Stimulated activated CD4-positive, alpha-beta T cell treated with anti-CD3 and anti-CD28 coated beads, Interleukin-15, amount 100 ng/mL, for 24 hours (primary cell): ENCODE data around the gene DOK3.

Experiments
- DNase-seq: peaks from one replicate; pipeline ENCODE4 v3.0.0-alpha.2; 2020

DOK3 gene, protein sequence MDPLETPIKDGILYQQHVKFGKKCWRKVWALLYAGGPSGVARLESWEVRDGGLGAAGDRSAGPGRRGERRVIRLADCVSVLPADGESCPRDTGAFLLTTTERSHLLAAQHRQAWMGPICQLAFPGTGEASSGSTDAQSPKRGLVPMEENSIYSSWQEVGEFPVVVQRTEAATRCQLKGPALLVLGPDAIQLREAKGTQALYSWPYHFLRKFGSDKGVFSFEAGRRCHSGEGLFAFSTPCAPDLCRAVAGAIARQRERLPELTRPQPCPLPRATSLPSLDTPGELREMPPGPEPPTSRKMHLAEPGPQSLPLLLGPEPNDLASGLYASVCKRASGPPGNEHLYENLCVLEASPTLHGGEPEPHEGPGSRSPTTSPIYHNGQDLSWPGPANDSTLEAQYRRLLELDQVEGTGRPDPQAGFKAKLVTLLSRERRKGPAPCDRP

DNA sequence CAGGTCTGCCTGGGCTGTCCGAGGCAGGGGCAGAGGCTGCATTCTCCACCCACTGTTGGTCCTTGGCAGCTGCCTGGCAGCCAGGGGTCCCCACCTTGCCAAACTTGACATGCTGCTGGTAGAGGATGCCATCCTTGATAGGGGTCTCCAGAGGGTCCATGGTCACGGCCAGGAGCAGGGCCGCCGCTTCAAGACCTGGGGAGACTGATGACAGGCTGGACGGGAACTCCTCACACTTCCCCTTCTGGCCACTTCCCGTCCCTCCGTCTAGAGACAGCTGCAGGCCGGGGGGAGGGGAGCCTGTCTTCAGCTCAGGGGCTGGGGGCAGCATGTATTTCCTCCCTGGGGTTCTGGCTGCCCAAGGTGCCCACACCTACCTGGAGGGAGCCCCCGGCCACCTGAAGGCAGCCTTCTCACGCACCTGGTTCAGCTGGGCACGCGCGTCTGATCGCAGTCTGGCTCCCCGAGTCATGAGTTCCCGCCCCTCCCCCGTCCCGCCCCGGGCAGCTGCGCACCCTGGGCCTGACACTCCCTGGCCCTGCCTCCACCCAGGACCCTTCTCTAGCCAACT, at the start of gene DOK3:
TSS of gene DOK3 (minus strand) at position 446 of the 571 bp plus-strand sequence. CDS start at position 160, 286 bp downstream.
- DNase-seq: peak; percentile 36

DNA sequence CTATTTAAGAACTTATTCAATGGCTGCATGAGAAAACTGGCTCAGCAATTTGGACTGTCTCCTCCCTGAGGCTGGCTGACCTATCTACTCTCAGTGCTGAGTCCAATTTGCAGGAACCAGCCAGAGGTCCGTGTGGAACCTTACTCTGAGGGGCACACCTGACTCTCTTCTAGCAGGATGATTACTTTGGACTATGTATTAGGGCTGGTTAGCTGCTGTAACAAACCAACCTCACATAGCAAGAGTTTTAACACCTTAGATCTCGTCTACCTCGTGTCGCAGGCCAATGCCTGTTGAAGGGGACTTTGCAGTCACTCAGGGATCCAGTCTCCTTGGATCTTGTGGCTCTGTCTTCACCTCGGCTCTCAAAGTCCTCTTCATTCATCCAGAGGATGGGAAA, 48.2 kb upstream of the DOK3 start:
- DNase-seq: no peak

DNA sequence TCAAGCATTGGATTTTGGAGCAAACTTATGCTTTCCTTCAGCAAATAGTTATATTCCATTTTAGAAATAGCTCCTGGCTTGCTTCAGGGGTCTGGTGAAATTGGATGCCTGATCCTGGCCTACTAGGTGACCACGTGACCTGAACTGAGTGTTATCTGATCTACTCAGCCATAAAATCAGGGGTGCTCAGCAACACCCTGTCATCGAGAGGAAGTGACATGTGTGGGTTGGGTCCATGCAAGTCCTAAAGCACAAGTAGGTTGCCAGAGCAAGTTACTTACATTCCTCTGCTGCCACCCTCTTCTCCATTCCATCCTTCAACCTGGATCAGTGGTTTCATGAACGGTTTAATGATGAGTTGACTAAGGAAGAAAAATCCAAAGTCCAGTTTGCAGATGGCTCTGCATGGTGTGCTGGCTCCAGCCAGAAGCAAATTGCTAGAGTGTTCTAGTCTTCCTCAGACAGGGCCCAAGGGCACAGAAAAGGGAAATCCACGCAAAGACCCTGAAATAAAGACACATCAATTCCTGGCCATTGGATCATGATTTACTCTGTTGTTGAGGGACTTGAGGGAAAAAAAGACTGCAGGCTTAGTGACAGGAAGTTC, 47.5 kb upstream of the DOK3 start:
- DNase-seq: no peak

DNA sequence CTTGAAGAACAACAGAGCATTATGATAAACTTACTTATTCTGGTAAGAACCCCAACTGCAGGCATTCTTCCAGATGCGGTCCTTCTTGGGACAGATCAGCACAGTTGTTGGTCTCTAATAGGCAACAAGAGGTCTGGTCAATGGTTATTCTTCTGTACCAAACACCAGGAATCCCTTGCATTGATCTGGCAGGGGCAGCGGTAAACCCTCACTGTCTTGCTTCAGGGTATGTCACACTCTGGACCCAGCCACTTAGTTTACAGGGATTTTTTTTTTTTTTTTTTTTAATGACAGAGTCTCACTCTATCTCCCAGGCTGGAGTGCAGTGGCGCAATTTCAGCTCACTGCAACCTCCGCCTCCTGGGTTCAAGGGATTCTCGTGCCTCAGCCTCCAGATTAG, 46.0 kb upstream of the DOK3 start:
- no peak for DNase-seq

DNA sequence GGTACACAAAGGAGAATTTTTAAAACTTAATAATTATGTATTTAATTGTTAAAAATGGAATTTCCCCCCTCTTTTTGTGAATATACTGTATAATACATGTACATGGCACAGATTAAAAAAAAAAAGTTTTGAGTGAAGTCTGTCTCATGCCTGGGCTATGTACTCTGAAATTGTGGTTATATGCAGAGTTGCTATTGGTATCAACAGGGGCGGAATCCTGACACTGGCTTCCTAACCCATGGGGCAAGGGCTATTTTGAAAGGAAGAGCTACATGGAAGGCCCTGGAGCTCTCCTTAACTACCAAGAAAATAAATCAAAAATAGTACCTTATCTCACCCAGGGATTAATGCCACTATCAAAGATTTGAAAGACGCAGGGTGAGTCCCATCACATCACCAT, 45.6 kb upstream of the DOK3 start:
- no peak for DNase-seq

DNA sequence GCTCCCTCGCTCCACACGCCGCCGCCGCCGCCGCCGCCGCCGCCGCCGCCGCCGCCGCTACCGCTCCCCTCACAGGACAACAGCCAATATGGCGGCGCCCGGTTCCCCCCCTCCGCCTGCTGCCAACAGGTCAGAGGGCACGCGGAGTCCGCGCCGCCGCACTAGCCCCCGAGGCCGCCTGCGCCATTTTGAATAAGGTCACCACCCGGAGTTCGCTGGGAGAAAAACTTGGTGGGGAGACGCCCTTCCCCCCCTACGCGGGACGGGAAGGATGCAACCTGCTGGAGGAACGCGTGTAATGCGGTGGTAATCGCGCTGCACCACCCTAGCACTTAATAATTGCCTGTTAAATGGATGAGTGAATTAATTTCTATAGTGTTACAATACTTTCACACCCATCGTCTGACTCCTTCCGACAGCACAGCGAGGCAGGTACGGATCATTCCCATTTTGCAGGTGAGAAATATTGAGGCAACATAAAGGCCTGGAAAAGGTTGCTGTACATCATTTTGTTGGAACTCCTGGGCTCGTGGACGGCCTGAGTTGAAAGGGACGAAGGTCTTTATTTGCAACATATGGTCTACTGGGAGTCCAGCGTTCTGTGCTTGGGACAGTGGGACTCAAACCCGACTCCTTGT, 45.0 kb upstream of the DOK3 start, which contains the start of gene FAM193B:
TSS of gene FAM193B (minus strand) at position 90 of the 638 bp plus-strand sequence. CDS start 105 bp downstream, outside the sequence.
- peak; percentile 98 for DNase-seq

DNA sequence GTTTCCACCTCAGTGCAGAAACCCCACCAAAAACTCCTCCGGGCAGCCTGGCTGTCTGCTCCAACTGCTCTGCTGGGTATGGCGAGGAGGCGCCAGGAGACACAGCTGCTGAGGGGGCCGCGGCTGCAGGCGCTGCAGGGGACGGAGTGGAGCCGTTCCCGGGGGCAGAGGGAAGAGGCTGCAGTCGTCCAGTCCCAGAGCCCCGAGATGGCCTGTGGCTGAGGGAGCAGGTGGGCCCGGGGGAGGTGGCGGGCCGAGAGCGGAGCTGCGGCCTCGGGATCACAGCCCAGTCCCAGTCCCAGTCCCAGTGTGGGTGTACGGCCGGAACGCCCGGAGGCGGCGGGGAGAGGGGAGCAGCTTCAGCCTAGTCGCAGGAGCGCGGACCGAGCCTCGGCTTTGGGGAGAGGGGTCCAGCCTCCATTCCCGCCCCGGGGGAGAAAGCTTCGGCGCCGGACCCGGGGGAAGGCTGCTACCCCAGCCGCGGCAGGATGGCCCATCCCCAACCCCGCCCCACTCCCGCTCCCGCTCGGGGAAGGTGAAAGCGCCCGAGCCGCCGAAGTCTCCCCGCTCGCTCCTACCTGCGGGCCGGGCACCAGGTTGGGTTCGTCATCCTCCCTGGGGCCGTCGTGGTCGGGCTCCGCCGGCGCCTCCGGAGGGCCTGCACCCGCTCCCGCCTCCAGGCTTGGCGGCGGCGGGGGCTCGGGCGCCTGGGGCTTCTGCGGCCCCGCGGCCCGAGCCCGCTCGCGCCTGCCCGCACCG, 44.2 kb upstream of the DOK3 start:
- peak; percentile 64 for DNase-seq

DNA sequence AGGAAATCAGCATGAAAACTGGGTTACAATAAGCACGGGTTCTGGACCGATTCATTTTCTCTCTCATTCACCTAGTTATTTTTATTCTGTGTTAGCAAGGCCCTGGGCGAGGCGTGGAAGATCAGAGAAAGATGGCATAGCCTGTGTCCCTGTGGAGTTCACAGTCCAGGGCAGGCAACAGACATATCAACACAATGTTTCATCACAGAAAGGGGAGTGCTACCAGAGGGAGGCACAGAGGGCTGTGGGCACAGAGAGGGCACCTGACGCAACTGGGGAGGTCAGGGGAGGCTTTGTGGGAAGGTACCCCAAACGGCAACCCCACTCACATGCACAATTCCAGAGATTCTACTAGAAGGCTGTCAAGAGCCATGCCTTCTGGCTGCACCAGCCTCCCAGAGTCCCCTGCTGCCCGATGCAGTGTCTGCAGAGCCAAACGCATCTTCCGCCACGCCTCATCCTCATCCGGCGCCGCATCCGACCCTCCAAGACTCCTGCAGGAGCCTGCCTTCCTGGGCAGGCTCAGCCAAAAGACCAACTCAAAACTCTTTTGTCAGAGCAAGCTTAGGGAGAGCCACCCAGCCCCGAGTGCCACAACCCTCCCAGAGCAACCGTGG, 43.3 kb upstream of the DOK3 start:
- DNase-seq: no peak

DNA sequence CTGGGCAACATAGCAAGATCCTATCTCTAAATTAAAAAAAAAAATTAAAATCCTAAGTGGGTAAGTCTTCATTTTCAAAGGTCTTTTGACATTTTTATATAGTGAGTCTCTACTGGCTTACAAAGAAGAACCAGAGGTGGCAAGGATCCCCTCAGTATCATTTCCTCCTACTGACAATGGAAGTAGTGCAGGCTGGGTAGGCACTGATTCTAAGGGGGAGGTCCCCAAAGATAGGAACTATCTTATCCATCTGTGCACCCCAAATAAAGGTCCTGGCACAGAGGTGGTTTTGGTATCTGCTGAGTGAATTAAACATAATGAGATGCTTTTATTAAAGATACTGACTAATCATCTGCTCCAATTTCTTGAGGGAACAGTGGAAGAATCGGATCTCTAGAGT, 40.5 kb upstream of the DOK3 start:
- DNase-seq: no peak

DNA sequence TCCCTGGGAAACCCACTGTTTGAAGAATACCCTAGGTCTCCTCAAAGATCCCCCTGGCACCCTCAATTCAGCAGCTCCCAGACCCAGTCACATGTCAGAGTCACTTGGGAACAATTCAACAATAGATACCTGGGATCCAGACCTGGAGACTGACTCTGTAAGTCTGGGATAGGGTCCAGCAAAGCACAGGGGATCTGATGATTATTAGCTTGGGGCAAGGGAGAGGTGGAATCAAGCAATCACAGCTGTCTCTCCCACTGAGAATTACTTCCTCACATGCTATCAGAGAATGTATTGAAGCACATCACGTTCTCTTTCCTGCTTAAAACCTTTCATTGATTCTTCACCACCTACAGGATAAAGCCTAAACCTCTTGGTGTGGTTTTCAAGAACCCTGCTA, 38.9 kb upstream of the DOK3 start:
- DNase-seq: no peak

DNA sequence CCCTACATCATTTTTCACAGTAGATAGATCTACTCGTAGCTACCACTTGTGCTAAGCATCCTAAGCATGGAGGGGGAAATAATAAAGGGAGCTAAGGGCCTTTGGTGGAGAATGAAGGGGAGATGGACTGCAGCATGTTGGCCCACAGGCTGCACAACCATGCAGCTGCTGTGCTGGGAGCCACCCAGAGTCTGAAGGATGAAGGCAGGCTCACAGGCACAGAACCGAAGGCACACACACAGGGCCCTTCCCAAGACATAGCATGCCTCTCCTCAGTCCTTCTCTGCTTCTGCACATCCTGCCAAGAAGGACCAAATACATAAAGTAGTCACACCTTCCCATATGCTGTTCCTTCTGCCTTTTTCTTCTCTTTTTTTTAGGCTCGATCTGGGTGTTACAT, 38.1 kb upstream of the DOK3 start:
- DNase-seq: no peak

DNA sequence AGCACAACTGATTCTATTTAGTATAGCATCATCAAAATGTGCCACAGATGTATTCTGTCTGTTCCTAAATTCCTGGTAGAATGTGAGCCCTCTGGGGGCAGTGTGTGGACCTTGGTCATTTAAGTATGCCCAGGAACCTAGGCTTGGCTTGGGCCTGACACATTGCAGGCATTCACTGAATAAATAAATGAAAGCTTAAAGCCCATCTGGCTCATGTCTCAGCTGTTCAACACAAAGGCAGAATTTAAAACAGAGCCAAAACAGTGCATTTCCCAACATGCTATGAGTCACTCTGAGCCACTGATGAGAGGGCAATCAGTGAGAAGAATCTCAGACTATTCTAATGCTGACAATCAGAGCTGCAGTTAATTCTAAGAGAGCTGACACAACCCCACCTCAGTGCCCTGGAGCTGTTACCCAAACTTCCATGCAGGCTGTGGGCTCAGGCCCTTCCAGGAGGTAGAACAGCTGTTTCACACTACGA, 36.7 kb upstream of the DOK3 start:
- DNase-seq: no peak

DNA sequence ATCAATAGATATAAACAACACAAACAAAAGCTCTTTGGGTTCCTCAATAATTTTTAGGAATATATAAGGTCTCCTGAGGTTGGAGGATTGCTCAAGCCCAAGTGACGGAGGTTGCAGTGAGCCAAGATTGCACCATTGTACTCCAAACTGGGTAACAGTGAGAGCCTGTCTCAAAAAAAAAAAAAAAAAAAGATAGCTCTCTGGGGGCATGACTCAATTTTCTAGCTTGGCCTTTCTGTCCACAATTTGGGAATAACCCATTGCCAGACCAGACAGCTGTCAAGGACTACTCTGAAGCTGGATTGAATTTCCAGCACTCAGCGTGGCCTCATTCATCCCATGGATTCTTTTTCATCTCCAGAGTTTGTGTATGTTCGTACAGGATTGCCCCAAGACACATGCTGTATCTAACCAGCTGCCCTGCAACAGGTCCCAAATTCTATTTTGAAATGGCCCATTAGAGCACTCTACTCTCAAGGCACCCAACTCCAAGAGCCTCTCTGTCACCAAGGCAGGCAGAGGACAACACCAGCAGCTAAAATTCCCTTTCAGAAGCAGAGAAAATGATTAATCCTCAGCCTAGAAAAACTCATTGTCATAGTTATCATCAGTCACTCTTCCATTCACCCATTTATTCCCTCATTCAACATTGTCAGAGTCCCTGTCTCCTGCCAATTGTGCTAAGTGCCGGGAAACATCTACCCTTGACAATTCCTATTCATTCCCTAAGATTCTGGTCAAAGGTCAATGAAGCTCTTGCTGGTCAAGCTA, 36.0 kb upstream of the DOK3 start:
- DNase-seq: no peak

DNA sequence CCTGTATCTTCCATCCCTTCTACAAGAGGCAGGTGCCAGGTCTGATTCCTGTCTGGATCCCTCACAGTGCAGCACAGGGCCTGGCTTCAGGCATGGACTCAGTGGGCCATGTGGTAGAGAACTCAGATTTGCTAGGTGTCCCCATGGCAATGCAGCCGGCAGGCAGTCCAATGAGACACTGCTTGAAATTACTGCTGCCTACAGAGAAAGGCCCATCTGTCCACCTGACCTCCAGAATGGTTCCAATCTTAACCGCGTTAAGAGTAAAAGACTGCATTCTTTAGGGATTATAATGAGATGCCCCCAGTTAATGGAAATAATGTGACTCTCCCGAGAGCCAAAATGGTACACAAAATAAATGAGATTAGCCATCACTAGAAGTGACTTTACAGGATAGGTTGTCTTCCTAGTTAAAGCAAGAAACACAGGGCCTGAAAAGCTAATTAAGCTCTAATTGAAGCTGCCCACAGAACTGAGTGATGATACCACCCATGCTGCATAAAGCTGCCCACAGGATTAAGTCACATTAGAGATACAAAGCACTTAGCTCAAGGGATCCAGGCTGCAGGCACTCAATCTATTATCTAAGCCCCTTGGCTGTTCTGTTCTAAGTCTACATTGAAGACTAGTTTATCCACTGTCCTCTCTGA, 33.3 kb upstream of the DOK3 start:
- no peak for DNase-seq

DNA sequence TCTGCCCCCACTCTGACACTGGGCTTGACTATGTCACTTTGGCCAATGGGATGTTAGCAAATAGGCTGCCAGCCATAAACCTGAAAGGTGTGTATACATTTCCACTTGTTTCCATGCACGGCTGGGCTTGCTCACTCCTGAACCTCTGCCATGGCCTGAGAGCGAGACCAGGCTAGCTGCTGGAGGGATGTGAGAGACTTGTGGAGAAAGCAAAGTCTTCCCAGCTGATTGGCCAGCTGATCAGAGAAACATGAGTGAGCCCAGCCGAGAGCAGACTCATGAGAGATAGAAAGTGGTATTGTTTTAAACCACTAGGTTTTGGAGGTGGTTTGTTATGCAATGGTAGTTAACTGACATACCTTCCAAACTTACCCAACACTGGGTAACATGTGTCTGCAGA, 30.8 kb upstream of the DOK3 start:
- DNase-seq: no peak

DNA sequence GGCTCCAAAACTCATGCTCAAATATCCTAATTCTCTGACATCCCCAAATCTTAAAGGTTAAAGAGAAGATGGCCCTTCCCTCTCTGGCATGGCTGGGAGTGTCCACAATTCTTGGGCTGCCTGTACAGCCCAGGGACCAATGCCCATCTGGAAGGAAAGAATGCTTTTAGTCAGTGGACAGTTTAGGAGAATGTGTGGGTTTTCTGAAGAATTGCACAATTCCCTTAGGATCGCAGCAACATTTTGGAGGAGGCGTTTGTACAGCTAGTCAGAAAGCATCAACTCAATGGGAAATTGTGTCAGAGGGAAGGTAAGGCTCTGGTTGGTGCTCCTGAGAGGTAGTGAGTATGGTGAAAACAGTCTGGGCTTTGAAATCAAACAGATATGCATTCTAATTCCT, 29.8 kb upstream of the DOK3 start:
- no peak for DNase-seq

DNA sequence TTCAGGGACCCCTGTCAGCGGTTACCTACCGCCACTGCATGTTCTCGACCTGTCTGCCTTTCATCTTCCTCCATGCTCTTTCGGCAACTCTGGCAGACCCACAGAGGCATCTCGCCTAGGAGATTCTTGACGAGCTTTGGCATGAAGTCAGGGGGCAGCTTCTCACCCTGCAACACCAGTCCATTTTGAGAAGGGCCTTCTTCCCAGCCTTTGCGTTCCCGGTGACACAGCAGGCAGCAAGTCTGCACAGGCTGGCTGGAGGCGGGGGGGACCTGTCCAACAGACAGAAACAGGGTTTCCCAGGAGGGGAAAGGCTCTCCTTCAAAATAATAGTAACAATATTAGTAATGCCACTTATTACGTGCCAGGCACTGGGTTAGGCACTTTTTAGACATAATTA, 29.2 kb upstream of the DOK3 start:
- no peak for DNase-seq

DNA sequence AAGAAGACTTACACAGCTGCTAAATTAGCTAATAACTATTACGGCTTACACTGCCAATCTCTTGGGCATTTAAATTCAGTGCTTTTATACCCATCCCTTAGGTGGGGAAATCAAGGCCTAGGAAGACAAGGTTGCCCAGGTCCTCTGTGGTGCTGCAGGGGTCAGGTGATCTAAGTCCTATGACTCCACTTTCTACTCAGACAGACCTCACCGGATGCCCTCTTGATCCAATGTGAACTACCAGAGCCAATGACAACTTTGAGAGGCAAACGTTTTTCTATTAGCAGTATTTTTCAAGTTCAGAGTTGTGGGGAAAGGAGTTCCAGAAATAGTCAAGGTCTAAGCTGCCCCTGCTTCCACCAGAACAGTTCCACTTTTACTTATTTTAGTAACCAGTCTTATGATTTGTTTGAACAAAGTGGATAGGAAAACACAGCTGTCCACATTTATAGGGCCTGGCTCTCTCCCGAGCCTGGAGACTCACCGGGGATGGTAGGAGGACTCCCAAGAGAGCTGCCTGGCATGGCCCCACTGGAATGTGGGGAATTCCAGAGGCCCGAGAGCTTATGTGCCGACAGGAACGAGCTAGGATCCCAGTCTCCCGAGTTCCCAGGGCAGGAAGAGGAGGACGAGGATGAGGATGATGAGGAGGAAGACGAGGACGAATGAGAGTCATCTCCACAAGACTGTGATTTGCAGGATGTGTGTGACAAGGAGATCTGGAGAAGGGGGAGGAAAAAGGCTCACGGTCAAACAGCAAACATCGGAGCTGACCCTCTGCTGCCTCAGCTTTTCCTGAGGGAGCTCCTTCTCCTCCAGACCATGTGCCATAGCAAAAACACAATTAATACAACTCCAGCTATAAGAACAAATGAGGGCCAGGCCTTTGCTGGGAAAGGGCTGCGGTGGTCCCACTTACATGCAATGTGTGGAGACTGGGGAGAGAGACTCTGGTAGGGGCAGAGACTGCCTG, 28.0 kb upstream of the DOK3 start:
- DNase-seq: no peak

DNA sequence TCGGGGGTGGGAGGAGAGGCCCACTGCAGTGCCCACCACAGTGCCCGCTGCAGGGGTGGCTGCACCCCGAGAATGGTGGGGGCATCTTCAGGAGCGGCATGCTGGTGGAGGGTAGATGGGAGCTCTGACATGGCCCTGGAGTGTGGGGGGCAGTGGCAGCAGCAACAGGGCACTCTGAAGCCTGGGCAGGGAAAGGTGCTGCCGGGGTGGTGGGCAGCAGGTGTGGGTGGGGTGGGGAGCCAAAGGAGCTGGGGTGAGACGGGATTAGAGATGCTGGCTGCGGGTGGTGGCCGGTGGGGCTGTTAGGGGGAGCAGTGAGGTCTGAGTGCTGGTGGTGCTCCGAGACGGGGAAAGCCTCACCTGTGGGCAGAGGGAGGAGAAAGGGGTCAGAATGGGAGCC, 26.8 kb upstream of the DOK3 start:
- no peak for DNase-seq

DNA sequence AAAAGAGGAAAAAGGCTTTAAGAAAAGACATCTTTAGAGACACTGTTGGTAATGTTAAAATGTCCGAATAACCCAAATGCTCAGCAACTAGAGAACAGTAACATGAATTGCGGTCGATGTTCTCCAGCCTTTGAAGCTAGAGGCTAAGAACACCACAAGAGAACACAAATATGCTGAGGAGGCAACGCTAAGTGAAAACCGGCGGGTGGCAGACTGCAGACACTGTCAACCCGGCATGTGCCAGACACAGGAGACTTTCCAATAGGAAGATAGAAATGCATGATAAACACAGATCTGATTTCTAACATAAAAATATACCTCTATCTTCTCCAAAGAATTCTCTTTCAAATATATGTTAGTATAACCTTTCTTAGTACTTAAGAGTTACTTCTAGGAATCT, 25.5 kb upstream of the DOK3 start:
- no peak for DNase-seq
